Heart left ventricle (tissue), 13 donors: Measurements from ENCODE around the gene UBE2K.

Source experiments
- CTCF ChIP-seq, 12 donors: fragments of 200-600 bp; sonication (generic) in 4 of 12; IDR thresholded peaks; one replicate each; pipeline versions ENCODE4 v1.5.0 to v1.8.0; 2018 to 2022; ENCODE audit warnings: antibody characterized with exemption in 12 of 12, mild to moderate bottlenecking in 5 of 12
- POLR2A ChIP-seq, 2 donors: fragments of 450-650 bp; IDR thresholded peaks; one replicate each; pipeline ENCODE4 v1.6.1; 2017; ENCODE audit warnings: antibody characterized with exemption in 2 of 2, mild to moderate bottlenecking in 2 of 2, moderate library complexity in 2 of 2
- donor health status: ischemic (EF 13 %, LVEDD 7.1; RV severe dilation, severe dysfunction).
- donor health status: DM: no; HTN: yes; CAD: no.
- donor health status: DM: no; HTN: no; CAD: no.
- donor health status: ischemic (EF 25% LVEDD 6.9; RV normal size, moderate dysfunction).
- donor health status: ischemic (EF 25% LVEDD 5.7; RV mildly dilated, moderate dysfunction).
- donor health status: ischemic (EF 35%, LVEDD 5.7; RV mildly dilated, moderate dysfunction).
- donor health status: nonischemic (EF 11% LVEDD 7.7; RV severe dilation, severe dysfunction).
- donor health status: DM: yes; HTN: yes; CAD: no.
- donor health status: PGD.
- donor health status: ischemic (EF 29% LVEDD 5.4; RV normal size, mild dysfunction).
- donor health status: nonischemic (EF 23%, LVEDD 6.1; RV moderate dilation, normal function).

- TF ChIP-seq CTCF (IDR thresholded peaks at IDR 0.05) = no peak
- no peak for TF ChIP-seq POLR2A (IDR thresholded peaks at IDR 0.05)
These were observed 63.2 kb downstream of the UBE2K start for GRCh38 chr4:39761005-39761667.
